DND-41 (cell line): Measurements from ENCODE around the gene DNAH17.

Source experiments
- ATAC-seq: fragments of 200-7000 bp; cut with Tn5 transposase; 3 replicates; pipeline ENCODE4 v1.9.1; 2021; ENCODE audit warnings: low read depth; ENCODE audit not compliant: insufficient read depth
- DNase-seq: peaks from one replicate; pipeline ENCODE4 v3.0.0-alpha.2; 2020
- H2AFZ ChIP-seq: 2 replicates; pipeline ENCODE4 v1.6.0; 2012; ENCODE audit warnings: low read depth, low read length
- H3K27ac ChIP-seq: 2 replicates; pipeline ENCODE4 v1.5.1; 2012; ENCODE audit warnings: low read length, inconsistent platforms
- H3K27me3 ChIP-seq: fragments of 200-600 bp; sonication (generic); 2 replicates; pipeline ENCODE4 v1.6.0; 2012; ENCODE audit warnings: low read length, mild to moderate bottlenecking, inconsistent platforms; ENCODE audit not compliant: insufficient read depth, poor library complexity
- H3K36me3 ChIP-seq: 2 replicates; pipeline ENCODE4 v1.5.1; 2012; ENCODE audit warnings: low read length, inconsistent platforms; ENCODE audit not compliant: insufficient read depth
- H3K4me1 ChIP-seq: 2 replicates; pipeline ENCODE4 v1.5.1; 2012; ENCODE audit warnings: mild to moderate bottlenecking, low read length; ENCODE audit not compliant: insufficient read depth
- H3K4me2 ChIP-seq: 2 replicates; pipeline ENCODE4 v1.6.0; 2012; ENCODE audit warnings: mild to moderate bottlenecking, moderate library complexity, low read length, inconsistent platforms; ENCODE audit not compliant: insufficient read depth
- H3K4me3 ChIP-seq, 2 experiments: fragments of 200-600 bp in 1 of 2; shearing (Covaris generic) in 1 of 2; 2 replicates each; pipeline ENCODE4 v1.5.1; 2012 to 2016; ENCODE audit warnings: inconsistent platforms in 2 of 2, low read length in 2 of 2, mild to moderate bottlenecking in 2 of 2, low read depth in 1 of 2, moderate library complexity in 1 of 2
- H3K79me2 ChIP-seq: 2 replicates; pipeline ENCODE4 v1.6.0; 2012; ENCODE audit warnings: low read length, inconsistent platforms; ENCODE audit not compliant: insufficient read depth
- H3K9ac ChIP-seq: 2 replicates; pipeline ENCODE4 v1.6.0; 2012; ENCODE audit warnings: low read depth, mild to moderate bottlenecking, inconsistent platforms, low read length, moderate library complexity
- H3K9me3 ChIP-seq: 2 replicates; pipeline ENCODE4 v1.5.1; 2012; ENCODE audit warnings: low read length, moderate library complexity, mild to moderate bottlenecking, inconsistent platforms; ENCODE audit not compliant: insufficient read depth, severe bottlenecking
- H4K20me1 ChIP-seq: 2 replicates; pipeline ENCODE4 v1.6.0; 2012; ENCODE audit warnings: low read length; ENCODE audit not compliant: insufficient read depth
- EZH2 ChIP-seq: IDR thresholded peaks from 3 replicates; pipeline ENCODE4 v1.6.1; 2012; ENCODE audit warnings: borderline replicate concordance, low read depth, mild to moderate bottlenecking, moderate library complexity, low read length, inconsistent platforms; ENCODE audit not compliant: severe bottlenecking
- TF ChIP-seq, protein P1 (sequence below): IDR thresholded peaks from 2 replicates; pipeline ENCODE4 v1.5.1; 2012; ENCODE audit warnings: borderline replicate concordance, low read length, moderate library complexity, mild to moderate bottlenecking; ENCODE audit not compliant: poor library complexity, severe bottlenecking; ENCODE audit errors: extremely low read depth

DNAH17 gene

DNA sequence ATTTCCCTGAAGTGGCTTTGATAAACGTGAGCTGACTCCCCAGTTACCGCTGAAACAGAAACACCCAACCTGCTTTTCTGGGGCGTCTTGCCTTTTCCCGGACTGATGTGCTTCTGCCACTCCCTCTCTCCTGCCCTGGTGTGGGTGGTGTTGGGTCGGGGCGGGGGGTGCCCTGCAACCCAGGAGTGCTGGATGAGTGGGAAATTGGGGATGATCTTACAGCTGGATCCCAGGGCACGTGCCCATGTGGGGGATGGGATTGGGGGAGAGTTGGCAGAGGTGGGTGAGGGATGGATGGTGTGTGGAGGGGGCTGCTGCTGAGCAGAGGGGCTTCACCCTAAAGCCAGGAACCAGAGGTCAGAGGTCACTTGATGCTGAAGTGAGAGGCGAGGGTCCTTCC lies 170.3 kb downstream of the DNAH17 start:
- H3K4me2 ChIP-seq: no peak overlapping the region
- H3K9me3 ChIP-seq: no peaks in the 10 kb centered on the region
- no peak overlapping the region for H2AFZ ChIP-seq
- H3K79me2 ChIP-seq: peaks cover 37% of the 10 kb centered on the region
- H4K20me1 ChIP-seq: peaks cover 53% of the 10 kb centered on the region
- TF ChIP-seq, protein P1, sequence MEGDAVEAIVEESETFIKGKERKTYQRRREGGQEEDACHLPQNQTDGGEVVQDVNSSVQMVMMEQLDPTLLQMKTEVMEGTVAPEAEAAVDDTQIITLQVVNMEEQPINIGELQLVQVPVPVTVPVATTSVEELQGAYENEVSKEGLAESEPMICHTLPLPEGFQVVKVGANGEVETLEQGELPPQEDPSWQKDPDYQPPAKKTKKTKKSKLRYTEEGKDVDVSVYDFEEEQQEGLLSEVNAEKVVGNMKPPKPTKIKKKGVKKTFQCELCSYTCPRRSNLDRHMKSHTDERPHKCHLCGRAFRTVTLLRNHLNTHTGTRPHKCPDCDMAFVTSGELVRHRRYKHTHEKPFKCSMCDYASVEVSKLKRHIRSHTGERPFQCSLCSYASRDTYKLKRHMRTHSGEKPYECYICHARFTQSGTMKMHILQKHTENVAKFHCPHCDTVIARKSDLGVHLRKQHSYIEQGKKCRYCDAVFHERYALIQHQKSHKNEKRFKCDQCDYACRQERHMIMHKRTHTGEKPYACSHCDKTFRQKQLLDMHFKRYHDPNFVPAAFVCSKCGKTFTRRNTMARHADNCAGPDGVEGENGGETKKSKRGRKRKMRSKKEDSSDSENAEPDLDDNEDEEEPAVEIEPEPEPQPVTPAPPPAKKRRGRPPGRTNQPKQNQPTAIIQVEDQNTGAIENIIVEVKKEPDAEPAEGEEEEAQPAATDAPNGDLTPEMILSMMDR: no peak
- TF ChIP-seq EZH2: no peak
- H3K4me1 ChIP-seq: no peaks in the 10 kb centered on the region
- H3K27ac ChIP-seq: no peak overlapping the region
- no peaks in the 10 kb centered on the region for H3K27me3 ChIP-seq
- DNase-seq: no peak
- H3K4me3 ChIP-seq: no peak overlapping the region
- ATAC-seq: no peak
- H3K36me3 ChIP-seq: peaks cover 83% of the 10 kb centered on the region
- H3K9ac ChIP-seq: no peak overlapping the region

DNA sequence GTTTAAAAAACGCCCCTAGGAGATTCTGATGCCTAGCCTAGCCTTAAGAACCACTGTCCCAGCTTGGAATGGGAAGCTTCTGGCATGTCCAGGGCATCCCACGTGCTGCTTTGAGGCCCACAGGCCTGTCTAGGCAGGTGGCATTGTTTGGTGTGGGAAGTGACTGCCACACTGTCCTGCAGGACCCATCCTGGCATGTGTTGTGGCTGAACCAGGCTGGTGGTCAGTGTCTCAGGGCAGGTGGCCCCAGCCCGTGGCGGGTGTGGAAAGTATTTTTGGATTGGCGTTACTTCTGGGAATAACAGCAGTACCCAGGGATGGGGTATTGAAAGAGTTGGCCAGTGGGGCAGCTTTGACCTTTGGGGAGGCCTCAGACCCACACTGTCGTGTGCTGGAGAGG lies 170.8 kb downstream of the DNAH17 start:
- TF ChIP-seq EZH2: no peak
- TF ChIP-seq, protein P1: no peak
- DNase-seq: no peak
- Histone ChIP-seq H3K27me3 (no peaks in the 10 kb centered on the region), H3K9ac (no peak overlapping the region), H3K79me2 (peaks cover 37% of the 10 kb centered on the region), H3K27ac (no peak overlapping the region), H3K4me1 (no peaks in the 10 kb centered on the region), H3K4me2 (no peak overlapping the region), H3K9me3 (no peaks in the 10 kb centered on the region), H4K20me1 (peaks cover 52% of the 10 kb centered on the region), H3K36me3 (peaks cover 84% of the 10 kb centered on the region), H2AFZ (no peak overlapping the region), H3K4me3 (no peak overlapping the region)
- ATAC-seq: no peak

DNA sequence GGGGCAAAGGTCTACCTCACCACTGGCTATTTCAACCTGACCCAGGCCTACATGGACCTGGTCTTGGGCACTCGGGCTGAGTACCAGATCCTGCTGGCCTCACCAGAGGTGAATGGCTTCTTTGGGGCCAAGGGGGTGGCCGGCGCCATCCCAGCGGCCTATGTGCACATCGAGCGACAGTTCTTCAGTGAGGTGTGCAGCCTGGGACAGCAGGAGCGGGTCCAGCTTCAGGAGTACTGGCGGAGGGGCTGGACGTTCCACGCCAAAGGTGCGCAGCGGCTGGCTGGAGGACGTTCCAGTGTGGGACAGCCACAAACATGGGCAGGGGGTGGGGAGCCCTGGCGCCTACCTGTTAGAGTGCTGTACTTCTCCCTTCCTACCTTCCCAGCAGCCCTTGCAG lies 173.4 kb downstream of the DNAH17 start:
- H3K27me3 ChIP-seq: no peaks in the 10 kb centered on the region
- ATAC-seq: no peak
- H2AFZ ChIP-seq: no peak overlapping the region
- H3K9ac ChIP-seq: no peak overlapping the region
- peaks cover 92% of the 10 kb centered on the region for H3K36me3 ChIP-seq
- no peak for DNase-seq
- H3K9me3 ChIP-seq: no peaks in the 10 kb centered on the region
- peaks cover 42% of the 10 kb centered on the region for H4K20me1 ChIP-seq
- no peak for TF ChIP-seq EZH2
- TF ChIP-seq, protein P1: no peak
- peaks cover 22% of the 10 kb centered on the region for H3K79me2 ChIP-seq
- H3K4me3 ChIP-seq: no peak overlapping the region
- H3K4me1 ChIP-seq: no peaks in the 10 kb centered on the region
- no peak overlapping the region for H3K4me2 ChIP-seq
- no peak overlapping the region for H3K27ac ChIP-seq

DNA sequence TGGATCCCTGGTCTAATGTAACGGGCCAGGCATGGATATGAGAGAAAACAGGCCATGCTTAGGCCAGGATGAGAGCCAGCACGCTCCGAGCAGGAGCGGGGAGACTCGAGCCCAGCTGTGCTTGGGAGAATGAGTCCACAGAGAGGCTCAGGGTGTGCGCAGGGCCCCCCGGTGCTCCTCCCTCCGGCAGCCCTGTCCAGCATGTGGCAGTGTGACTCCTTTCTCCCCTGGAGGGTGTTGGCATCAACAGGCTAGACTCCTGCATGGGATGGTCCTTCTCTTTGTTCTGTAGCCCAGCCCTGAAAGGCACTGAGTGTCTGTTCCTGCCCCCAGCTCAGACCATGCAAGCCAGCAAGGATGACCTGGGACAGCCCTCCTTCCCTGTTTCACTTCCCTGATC lies 175.3 kb downstream of the DNAH17 start:
- ATAC-seq: no peak
- no peak overlapping the region for H3K4me3 ChIP-seq

More for the DNA sequence above, 175.3 kb downstream of the DNAH17 start:
- no peaks in the 10 kb centered on the region for H3K27me3 ChIP-seq
- H3K9me3 ChIP-seq: no peaks in the 10 kb centered on the region
- peaks cover 36% of the 10 kb centered on the region for H4K20me1 ChIP-seq
- H2AFZ ChIP-seq: no peak overlapping the region
- no peak overlapping the region for H3K27ac ChIP-seq
- DNase-seq: no peak
- H3K79me2 ChIP-seq: peaks cover 15% of the 10 kb centered on the region; the same call in 1 of the 2 replicates
- H3K9ac ChIP-seq: no peak overlapping the region
- no peaks in the 10 kb centered on the region for H3K4me1 ChIP-seq
- peaks cover 93% of the 10 kb centered on the region for H3K36me3 ChIP-seq
- no peak overlapping the region for H3K4me2 ChIP-seq
- TF ChIP-seq, protein P1: no peak
- no peak for TF ChIP-seq EZH2
